SK-N-DZ (cell line): ENCODE measurements around the gene PPP1R14D. TPM values are rescaled to one million over a fixed set of nuclear protein-coding genes. Genes with fewer than 3 reads are reported as not detected.
"Not testable (repeated sequence)": the region's sequence is repeated elsewhere in the genome, so short reads cannot be mapped to it uniquely, and the experiment has no call there.

Source experiments
- DNase-seq: peaks from one replicate; pipeline ENCODE4 v3.0.0-alpha.2; 2015; ENCODE audit warnings: low spot score
- polyA plus RNA-seq, 2 experiments: library from polyadenylated mRNA; depleted of rRNA; stranded (reverse); fragments of >200 nt; gene quantifications; 2 replicates each; pipeline ENCODE4 v1.2.3, GENCODE V29; 2014

The PPP1R14D gene, protein sequence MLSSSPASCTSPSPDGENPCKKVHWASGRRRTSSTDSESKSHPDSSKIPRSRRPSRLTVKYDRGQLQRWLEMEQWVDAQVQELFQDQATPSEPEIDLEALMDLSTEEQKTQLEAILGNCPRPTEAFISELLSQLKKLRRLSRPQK
- 0.65 TPM in 1 of 2 replicates, not detected in the other for polyA plus RNA-seq (2014; cell fraction: cytosol; rRNA removed)
- polyA plus RNA-seq (2014; cell fraction: nucleus; rRNA removed), result not detected in 2 replicates

DNA sequence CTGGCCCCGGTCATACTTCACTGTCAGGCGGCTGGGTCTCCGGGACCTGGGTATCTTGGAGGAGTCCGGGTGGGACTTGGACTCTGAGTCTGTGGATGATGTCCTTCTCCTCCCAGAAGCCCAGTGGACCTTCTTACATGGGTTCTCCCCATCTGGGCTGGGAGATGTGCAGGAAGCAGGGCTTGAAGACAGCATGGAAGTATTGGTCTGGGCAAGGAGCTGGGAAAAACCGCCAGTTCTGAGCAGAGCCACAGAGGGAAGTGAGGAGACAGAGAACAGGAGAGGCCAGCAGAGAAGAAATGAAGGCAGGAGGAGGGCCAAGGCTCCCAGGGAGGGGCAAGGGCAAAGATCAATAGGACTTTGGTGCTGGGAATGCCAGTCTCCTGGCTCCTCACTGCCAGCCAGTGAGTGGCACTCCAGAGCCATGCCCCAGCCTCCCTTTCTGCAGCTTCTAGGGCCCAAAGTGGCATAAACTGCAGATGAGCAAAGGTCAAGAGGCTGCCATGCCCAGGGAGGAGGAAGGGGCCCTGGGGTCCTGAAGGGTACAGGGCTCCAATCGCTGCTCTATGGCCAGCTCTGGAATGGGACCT, at the start of gene PPP1R14D:
PPP1R14D (minus strand) TSS at position 262 of the 590 bp plus-strand sequence; CDS start at position 195, 67 bp downstream.
- DNase-seq, result no peak

DNA sequence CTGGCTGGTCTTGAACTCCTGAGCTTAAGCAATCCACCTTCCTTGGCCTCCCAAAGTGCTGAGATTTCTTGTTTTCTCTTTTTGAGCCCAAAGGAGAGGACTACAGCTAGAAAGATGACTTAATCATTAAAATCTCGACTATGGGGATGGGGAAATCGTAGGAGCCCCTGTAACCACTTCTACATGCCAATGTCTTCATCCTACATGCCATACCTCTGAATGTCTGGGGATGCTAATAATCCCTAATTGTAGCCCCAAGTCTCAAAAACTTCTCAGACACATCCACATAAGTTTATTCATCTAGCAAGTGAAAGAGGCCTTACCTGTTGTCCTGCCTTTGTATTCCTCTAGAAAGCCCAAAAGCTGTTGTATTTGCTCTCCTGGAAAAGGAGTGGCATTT, 49.2 kb upstream of the PPP1R14D start:
- DNase-seq, result no peak

DNA sequence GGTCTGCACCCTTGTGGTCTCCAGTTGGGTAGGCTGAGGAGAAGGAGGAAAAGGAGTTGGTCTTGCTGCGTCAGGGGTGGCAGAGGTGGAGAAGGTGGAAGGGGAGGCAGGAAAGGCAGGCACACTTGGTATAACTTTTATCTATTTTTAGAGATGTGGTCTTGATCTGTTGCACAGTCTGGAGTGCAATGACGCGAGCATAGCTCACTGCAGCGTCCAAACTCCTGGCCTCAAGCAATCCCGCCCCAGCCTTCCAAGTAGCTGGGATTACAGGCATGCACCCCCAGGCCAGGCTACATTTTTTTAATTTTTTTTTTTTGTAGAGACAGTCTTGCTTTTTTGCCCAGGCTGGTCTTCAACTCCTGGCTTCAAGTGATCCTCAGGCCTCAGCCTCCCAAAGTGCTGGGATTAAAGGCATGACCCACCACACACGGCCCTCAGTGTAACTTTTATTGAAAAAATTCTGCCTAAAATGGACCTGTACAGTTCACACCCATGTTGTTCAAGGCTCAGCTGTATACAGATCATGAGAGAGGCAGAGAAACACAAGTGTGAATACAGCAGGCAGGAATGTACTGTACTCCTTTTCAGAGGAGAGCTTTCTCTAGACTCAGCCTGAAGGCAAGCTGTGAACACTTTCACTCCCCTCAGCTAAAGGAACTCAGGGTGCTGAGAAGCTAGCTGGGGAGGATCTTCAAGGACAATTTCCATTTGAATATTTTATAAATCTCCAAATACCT, 47.7 kb upstream of the PPP1R14D start:
- DNase-seq, result no peak

DNA sequence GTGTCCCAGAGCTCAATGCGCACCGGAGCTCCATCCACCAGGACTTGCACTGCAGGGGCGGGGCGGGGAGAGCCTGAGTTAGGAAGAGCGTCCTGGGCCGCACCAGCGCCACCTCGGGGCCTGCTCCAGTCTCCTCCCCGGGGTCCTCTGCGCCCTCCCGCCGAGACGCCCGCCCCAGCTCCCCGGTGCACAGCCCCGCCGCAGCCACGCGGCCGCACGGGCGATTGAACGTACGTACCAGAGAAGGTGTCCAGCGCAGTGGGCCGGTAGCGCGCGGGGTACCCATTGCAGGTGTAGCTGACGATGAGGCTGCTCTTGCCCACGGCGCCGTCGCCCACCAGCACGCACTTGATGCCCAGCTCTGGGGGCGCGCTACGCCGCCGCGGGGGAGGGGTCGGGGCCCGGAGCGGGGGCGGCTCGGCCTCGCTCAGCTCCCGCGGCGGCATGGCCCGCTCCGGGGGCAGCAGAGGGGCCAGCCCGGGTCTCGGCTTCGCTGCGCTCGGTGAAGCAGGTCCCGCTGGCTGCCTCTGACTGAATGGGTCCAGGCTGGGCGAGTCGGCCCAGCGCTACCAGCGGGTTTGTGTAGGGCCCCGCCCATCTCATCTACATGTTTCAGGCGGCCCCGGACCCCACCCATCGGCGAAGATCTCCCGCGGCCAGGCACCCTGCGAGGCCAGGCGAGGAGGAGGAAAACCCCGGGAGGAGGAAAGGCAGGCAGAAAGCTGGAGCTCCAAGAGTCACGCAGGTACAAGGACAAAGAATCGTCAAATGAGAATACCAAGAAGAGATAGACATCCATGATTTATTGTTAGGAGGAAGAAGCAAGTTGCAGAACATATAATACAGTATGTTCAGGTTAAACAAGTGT, 45.4 kb upstream of the PPP1R14D start, which contains the start of gene RHOV:
RHOV (minus strand) TSS at position 541 of the 868 bp plus-strand sequence; CDS start at position 446, 95 bp downstream.
- peak; percentile 66 for DNase-seq

DNA sequence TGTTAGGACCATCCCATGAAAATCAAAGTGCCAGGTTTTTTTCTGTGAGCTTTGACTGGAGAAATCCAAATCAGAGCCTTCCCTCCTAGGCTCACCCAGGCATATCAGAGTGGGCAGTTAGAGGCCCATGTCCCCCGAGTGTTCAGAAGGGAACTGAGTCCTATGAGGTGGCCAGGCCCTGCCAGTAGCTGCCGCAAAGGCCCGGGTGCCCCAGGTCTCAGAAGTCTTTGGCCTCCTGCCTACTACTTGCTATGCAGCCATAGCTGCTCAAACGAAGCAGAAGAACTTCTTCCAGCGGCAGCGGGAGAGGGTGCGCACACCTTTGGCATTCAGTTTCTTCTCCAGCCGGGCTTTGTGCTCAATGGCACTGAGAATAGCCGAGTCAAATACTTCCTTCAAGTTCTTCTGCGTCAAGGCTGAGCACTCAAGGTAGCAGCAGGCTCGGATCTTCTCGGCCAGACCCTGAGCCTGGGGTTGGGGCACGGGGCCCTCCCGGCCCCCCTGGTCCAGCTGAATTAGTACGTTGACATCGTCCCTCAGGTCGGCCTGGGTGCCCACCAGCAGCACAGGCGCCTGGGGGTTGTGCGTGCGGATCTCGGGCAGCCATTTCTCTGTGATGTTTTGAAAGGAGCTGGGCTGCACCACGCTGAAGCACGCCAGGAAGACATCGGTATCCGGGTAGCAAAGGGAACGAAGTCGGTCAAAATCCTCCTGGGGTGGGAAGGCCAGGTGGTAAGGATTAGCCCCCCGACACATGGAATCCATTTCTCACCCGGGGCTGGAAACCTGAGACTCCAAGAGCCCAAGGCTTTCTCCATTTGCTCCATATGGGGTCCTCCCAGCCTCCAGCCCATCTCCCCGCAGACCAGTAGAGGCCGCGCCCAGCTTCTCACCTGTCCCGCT, 44.5 kb upstream of the PPP1R14D start:
- no peak for DNase-seq

DNA sequence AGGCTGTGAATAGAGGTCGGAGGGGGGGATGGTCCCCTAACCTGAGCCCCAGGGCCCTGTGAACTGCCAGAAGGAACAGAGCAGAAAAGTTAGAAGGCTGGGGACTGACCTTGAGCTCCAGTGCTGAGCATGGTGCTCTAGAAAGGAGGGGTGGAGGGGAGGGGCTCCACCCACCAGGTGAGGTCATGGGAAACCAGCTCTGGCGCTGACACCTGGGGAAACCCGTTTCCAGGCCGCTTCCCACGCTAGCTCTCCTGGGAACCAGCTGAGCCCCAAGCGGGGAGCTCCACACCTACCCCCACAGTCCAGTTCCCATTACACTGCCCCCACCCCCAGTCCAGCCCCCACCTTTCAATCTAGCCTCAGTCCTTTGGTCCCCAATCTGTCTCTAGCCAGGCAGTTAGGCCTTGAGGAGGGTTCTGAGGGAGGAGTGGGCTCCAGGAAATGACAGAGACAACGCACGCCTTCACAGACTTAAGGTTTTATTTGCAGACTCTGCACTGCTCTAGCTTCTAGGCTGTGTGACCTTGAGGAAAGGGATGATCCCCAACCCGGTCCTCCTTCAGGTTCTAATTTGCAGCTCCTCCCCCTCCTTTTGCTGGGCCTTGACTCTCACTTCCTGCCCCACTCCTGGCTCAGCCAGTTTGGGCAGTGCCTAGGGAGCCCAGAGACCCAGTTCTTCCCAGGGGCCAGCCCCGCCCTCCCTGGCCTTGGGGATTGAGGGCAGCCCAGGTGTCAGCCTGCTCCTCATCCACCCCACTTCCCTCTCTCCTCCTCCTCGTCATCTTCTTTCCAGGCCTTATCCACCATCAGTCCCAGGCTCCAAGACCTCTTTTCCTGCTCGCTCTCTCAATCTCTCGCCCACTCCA, 43.5 kb upstream of the PPP1R14D start:
- DNase-seq, result no peak

DNA sequence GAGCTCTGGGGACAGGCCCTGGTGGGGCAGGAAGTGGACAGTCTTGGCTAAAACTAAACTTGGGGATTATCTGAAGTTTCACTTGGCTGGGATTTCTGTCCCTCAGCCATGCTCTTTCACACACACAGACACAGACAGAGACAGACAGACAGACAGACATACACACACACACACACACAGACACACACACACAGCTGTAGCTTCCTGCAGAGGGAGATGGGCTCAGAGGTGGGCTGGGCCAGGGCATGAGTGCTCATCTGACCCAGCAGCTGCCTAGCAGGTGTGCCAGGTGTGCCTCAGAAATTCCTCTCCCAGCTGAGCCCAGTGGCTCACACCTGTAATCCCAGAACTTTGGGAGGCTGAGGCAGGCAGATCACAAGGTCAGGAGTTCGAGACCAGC, 42.2 kb upstream of the PPP1R14D start:
- DNase-seq, result no peak

DNA sequence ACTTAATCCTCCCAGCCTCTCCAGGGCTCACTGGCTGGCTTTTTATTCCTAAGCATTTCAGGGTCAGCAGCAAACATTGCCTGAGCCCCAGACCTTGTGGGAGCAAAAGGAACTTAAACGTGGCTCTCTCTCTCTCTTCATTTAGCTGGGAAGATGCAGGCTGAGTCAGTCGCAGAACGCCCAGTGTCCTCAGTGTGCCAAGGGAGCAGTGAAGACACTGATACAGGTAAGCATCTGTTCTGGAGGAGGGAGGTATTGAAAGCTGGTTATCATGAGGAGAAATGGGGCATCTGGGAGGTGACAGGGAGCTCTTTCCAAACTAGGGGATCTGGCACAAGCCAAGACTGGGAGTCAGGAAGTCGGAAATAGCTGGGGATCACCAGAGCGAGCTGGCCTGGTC, 41.2 kb upstream of the PPP1R14D start:
- no peak for DNase-seq

DNA sequence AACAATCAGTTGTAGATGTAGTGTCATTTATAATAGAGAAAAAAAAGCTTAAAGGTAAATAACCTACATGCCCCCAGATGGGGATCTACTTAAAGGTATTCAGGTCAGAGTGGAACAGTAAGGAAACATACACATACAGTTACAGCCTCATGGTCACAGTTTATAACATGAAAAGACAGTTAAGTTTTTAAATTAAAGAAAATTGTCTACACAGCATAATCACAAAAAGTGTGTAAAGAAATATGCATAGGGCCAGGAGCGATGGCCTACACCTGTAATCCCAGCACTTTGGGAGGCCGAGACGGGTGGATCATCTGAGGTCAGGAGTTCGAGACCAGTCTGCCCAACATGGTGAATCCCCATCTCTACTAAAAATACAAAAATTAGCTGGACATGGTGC, 38.7 kb upstream of the PPP1R14D start:
- no peak for DNase-seq

DNA sequence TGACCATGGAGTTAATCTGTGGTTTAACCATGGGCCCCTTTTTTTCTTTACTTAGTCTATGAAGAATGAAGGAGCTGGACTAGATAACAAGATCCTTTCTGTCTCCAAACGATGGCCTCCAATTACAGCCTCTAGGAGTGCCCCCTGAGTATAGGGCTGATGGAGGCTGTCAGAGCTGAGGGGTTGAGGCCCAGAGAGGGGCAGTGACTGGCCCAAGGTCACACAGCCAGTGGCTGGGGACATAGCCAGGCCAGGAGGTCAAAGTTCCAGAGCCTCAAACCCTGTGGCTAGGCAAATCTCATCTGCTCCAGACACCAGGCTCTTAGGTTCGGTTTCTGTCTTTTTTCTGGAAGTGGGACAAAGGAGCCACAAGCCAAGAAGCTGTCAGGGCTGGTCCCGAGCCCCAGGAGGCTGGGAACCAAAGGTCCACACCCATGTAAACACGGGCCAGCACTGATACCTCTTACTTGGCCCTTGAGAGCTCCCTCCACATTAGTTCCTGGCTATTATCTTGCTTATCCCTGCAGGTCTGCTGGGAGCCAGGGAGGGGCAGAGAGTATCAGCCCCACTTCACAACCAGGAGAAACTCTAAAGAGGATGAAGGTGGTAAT, 35.3 kb upstream of the PPP1R14D start:
- DNase-seq, result no peak

DNA sequence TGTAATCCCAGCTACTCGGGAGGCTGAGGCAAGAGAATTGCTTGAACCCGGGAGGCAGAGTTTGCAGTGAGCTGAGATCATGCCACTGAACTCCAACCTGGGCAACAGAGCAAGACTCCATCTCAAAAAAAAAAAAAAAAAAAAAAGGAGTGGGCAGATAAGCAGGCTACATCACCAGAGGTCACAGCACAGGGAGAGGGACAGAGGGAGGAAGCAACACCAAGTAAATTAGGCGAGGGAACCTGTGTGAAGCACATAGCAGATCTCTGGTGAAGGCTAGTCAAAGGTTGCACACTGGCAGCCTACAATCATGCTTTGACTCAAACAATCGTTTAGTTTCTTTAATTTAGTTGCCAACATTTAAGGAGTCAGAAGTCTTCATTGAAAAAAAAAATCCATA, 32.6 kb upstream of the PPP1R14D start:
- not testable (repeated sequence) for DNase-seq

DNA sequence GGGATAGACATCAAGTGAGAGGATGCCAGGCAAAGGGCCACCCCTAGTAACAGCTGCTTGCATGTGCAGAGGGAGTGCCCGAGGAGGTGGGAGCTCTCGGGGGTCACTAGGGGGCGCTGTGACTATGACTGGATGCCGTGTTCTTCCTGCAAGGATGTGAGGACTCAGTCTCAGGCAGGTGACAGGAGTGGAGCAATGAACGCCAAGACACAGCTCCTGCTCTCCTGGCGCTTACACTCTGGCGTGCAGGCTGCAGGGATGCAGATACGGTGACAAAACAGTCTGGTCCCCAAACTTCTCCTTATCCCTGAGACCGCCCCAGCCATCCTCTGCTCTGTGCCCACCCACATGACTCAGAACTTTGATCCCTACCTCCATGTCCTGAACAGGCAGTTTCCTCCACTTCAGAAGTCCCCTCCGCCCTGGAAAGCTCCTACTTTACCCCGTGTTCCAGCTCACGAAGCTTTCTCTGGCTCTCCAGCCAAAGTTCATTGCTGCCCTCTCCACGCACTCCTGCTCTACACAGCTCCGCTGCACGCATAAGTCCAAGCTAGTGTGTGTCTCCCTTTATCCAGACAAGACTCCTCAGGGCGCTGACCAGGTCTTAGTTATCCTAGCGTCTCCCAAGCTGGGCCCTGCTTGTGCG, 30.8 kb upstream of the PPP1R14D start:
- peak; percentile 74 for DNase-seq

DNA sequence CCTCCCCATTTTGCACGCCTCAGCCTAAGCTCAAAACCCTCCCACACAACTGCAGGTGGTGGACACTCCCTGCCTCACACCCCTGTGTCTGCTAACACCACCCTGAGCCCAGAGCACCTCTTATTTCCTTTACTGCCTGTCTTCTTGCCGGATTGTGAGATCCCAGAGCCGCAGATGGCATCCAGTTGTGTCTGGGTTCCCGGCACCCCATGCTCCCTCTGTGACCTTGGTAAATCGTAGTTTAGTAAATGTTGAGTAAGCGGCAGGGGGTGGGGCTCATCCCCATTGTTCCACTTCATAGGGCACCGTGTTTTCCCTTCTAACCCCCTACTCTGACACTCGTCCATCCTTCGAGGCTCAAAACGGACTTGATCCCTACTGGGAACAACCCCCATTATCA, 30.2 kb upstream of the PPP1R14D start:
- DNase-seq, result no peak

DNA sequence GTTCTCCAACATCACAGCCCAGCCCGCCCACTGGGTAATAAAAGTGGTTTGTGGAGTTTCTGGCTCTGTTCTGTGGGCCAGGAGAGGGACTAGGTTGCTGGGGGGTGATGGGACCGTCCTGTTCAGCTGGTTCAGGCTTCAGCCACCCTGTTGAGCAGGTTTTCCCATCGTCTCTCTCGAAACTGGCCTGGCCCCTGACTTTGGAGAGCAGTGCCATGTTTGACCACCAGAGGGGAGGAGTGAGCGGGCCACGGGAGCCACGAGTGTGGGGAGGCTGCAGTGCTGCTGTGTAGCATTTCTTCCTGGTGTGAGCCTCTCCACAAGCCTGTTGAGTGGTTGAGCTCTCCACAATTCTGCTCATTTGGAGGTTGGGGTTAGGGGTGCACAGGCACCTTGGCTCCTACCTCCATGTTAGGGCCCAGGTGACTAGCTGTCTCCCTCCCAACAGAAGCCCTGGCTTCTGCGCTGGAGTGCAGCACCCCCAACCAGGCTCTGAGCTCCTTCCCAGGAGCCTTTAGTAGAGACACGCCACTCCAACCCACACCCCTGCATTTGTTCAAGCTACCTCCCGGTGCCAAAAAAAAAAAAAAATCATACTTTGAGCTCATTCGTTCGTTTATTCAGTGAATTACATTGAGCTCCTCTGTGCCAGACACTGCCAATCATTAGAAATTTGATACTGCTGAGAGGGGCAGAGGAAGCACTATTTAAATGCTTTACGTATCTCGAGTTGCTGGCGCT, 29.3 kb upstream of the PPP1R14D start:
- peak; percentile 79 for DNase-seq

DNA sequence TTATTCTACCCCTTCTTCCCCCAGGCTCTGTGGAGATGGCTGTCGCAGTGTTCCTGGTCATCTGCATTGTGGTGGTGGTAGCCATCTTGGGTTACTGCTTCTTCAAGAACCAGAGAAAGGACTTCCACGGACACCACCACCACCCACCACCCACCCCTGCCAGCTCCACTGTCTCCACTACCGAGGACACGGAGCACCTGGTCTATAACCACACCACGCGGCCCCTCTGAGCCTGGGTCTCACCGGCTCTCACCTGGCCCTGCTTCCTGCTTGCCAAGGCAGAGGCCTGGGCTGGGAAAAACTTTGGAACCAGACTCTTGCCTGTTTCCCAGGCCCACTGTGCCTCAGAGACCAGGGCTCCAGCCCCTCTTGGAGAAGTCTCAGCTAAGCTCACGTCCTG, 28.2 kb upstream of the PPP1R14D start:
- no peak for DNase-seq

DNA sequence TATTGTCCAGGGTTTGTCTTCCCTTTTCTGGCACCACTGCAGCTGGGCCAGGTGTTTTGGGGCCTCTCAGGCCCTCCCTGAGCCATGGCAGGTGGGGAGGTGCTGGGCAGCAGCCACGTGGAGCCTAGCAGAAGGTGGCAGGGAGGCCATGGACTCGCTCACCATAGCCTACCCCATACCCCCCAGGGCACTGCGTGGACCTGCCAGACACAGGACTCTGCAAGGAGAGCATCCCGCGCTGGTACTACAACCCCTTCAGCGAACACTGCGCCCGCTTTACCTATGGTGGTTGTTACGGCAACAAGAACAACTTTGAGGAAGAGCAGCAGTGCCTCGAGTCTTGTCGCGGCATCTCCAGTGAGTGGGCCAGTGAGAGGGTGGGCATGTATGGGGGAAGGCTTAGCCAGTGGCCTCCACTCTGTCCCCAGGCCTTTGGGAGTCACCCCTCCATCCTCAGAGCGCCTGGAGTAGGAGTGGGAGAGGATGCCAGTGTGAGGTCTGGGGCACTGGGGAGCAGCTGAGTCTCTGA, 27.3 kb upstream of the PPP1R14D start:
- DNase-seq, result no peak

DNA sequence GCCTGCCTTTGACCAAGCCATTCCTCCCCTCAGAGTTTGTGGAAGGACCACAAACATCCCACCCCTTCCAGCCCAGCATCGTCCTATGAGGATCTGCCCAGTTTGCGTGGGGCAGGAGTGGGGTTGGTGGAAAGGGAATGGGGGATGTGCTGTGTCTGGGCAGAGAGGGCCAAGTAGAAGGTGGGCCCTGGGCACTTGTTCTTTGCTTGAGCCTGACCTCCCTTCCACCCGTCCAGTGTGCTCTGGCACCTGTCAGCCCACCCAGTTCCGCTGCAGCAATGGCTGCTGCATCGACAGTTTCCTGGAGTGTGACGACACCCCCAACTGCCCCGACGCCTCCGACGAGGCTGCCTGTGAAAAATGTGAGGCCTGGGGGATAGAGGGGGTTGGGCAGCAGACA, 25.7 kb upstream of the PPP1R14D start:
- DNase-seq, result no peak
